MM.1S (cell line): ENCODE data around the gene FAM177A1.

ENCODE experiments used
- EZH2 ChIP-seq: fragments of 300-600 bp; sonication (generic); optimal IDR thresholded peaks from 2 replicates; pipeline ENCODE3; 2017; ENCODE audit warnings: low read depth, mild to moderate bottlenecking, antibody characterized with exemption, low read length, mixed read lengths
- EZH2phosphoT487 ChIP-seq: fragments of 300-600 bp; sonication (generic); IDR thresholded peaks from 2 replicates; pipeline ENCODE4 v1.6.1; 2018; ENCODE audit warnings: antibody characterized with exemption, low read length
- TF ChIP-seq, protein P1 (sequence below): fragments of 300-600 bp; sonication (generic); IDR thresholded peaks from 2 replicates; pipeline ENCODE4 v1.5.1; 2016; ENCODE audit warnings: antibody characterized with exemption, low read length, mixed read lengths

- TF ChIP-seq, protein P1, sequence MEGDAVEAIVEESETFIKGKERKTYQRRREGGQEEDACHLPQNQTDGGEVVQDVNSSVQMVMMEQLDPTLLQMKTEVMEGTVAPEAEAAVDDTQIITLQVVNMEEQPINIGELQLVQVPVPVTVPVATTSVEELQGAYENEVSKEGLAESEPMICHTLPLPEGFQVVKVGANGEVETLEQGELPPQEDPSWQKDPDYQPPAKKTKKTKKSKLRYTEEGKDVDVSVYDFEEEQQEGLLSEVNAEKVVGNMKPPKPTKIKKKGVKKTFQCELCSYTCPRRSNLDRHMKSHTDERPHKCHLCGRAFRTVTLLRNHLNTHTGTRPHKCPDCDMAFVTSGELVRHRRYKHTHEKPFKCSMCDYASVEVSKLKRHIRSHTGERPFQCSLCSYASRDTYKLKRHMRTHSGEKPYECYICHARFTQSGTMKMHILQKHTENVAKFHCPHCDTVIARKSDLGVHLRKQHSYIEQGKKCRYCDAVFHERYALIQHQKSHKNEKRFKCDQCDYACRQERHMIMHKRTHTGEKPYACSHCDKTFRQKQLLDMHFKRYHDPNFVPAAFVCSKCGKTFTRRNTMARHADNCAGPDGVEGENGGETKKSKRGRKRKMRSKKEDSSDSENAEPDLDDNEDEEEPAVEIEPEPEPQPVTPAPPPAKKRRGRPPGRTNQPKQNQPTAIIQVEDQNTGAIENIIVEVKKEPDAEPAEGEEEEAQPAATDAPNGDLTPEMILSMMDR = no peak
- TF ChIP-seq EZH2phosphoT487 (no peak), EZH2 (no peak)
Observed at GRCh38 chr14:35050652-35051051, 4.6 kb downstream of the FAM177A1 start.
